Progenitor cell of endocrine pancreas (in vitro differentiated cells): ENCODE measurements around the gene RGS4. TPM values are rescaled to one million over a fixed set of nuclear protein-coding genes. Genes with fewer than 3 reads are reported as not detected.

Experiments
- DNase-seq: peaks from one replicate; pipeline ENCODE4 v3.0.0; 2021; ENCODE audit warnings: low spot score; ENCODE audit not compliant: unreplicated experiment
- H3K27ac Mint-ChIP-seq: 2 replicates; pipeline ENCODE4 v1.8.0; 2021; ENCODE audit warnings: mild to moderate bottlenecking, moderate library complexity, mixed read lengths
- H3K27me3 Mint-ChIP-seq: 2 replicates; pipeline ENCODE4 v1.8.0; 2021; ENCODE audit warnings: mixed read lengths
- H3K36me3 Mint-ChIP-seq: 2 replicates; pipeline ENCODE4 v1.8.0; 2022; ENCODE audit warnings: mixed read lengths; ENCODE audit not compliant: insufficient read depth
- H3K4me1 Mint-ChIP-seq: 2 replicates; pipeline ENCODE4 v1.8.0; 2021; ENCODE audit warnings: low read depth, mixed read lengths
- H3K4me3 Mint-ChIP-seq: 2 replicates; pipeline ENCODE4 v1.8.0; 2021; ENCODE audit warnings: low read depth, mild to moderate bottlenecking, moderate library complexity, mixed read lengths
- H3K9me3 Mint-ChIP-seq: 2 replicates; pipeline ENCODE4 v1.8.0; 2021; ENCODE audit warnings: low read depth, mixed read lengths
- CTCF ChIP-seq: fragments of 200-600 bp; sonication (generic); IDR thresholded peaks from one replicate; pipeline ENCODE4 v1.5.0; 2021; ENCODE audit warnings: antibody characterized with exemption, mild to moderate bottlenecking; ENCODE audit not compliant: unreplicated experiment
- long read RNA-seq: library from polyadenylated mRNA; unstranded; transcript quantifications from one replicate; pipeline ENCODE4 v2.0.0, GENCODE V29; 2020
- total RNA-seq: library from RNA; stranded (reverse); gene quantifications from 2 replicates; pipeline ENCODE4 v1.2.1, GENCODE V29; 2021

Gene RGS4
- 7.3 and 12.1 TPM in 2 replicates for total RNA-seq
- long read RNA-seq, transcript RGS4-203 (5 exons, 3,200 nt) = major isoform, 47 of 48 reads
- long read RNA-seq, partial matches to known transcripts = 0 of 48 reads
- long read RNA-seq, other reads (novel, unspliced or antisense) = 1 of 48 reads

GRCh38 chr1:163069142-163069541 is at the start of gene RGS4:
Gene RGS4 (plus strand): TSS chr1:163069361. CDS start chr1:163069485, 124 bp downstream.
- peaks cover 22% of the 10 kb centered on the region for H3K4me1 Mint-ChIP-seq
- DNase-seq = peak; percentile 15
- peak; percentile 53 for TF ChIP-seq CTCF
- H3K27ac Mint-ChIP-seq = no peak within 1 kb of the TSS
- no peaks in the 10 kb centered on the region for H3K36me3 Mint-ChIP-seq
- H3K9me3 Mint-ChIP-seq = no peaks in the 10 kb centered on the region
- peaks cover 10% of the 10 kb centered on the region for H3K27me3 Mint-ChIP-seq
- H3K4me3 Mint-ChIP-seq = peak within 1 kb of the TSS; percentile 33

- Mint-ChIP-seq H3K27me3 (no peaks in the 10 kb centered on the region), H3K9me3 (peaks cover 30% of the 10 kb centered on the region), H3K36me3 (peaks cover 7% of the 10 kb centered on the region), H3K27ac (no peak overlapping the region), H3K4me3 (no peak overlapping the region), H3K4me1 (peaks cover 6% of the 10 kb centered on the region)
- no peak for DNase-seq
- no peak for TF ChIP-seq CTCF
Measured at GRCh38 chr1:163022129-163022528, 47.0 kb upstream of the RGS4 start.

GRCh38 chr1:163027610-163028009 is 41.6 kb upstream of the RGS4 start:
- Mint-ChIP-seq H3K9me3 (peaks cover 20% of the 10 kb centered on the region), H3K27ac (no peak overlapping the region)

GRCh38 chr1:163029901-163030300 is 39.3 kb upstream of the RGS4 start:
- H3K27ac Mint-ChIP-seq = peak overlapping the region; percentile 93
- peaks cover 35% of the 10 kb centered on the region for H3K4me1 Mint-ChIP-seq
- H3K9me3 Mint-ChIP-seq = peaks cover 10% of the 10 kb centered on the region
- H3K27me3 Mint-ChIP-seq = no peaks in the 10 kb centered on the region
- no peak overlapping the region for H3K4me3 Mint-ChIP-seq
- H3K36me3 Mint-ChIP-seq = peaks cover 2% of the 10 kb centered on the region
- no peak for TF ChIP-seq CTCF
- DNase-seq = no peak

More at GRCh38 chr1:163027610-163028009, 41.6 kb upstream of the RGS4 start:
- TF ChIP-seq CTCF = no peak
- no peaks in the 10 kb centered on the region for H3K27me3 Mint-ChIP-seq
- DNase-seq = no peak
- no peak overlapping the region for H3K4me3 Mint-ChIP-seq
- peaks cover 4% of the 10 kb centered on the region for H3K36me3 Mint-ChIP-seq
- peaks cover 29% of the 10 kb centered on the region for H3K4me1 Mint-ChIP-seq

- Mint-ChIP-seq H3K27me3 (no peaks in the 10 kb centered on the region), H3K4me3 (no peak overlapping the region), H3K9me3 (no peaks in the 10 kb centered on the region), H3K4me1 (peaks cover 18% of the 10 kb centered on the region), H3K36me3 (no peaks in the 10 kb centered on the region), H3K27ac (no peak overlapping the region)
- no peak for DNase-seq
- no peak for TF ChIP-seq CTCF
Measured at GRCh38 chr1:163035446-163036249, 33.5 kb upstream of the RGS4 start.
